SK-N-SH (cell line): Measurements from ENCODE around the gene LEFTY1. TPM values are rescaled to one million over a fixed set of nuclear protein-coding genes. Genes with fewer than 3 reads are reported as not detected.

ENCODE experiments used
- CTCF ChIA-PET: fragments of 300-600, 350-600 bp; formaldehyde crosslinking; extraction: SDS; loops from one replicate; lab custom pipeline; 2021; lab: Yijun Ruan, JAX
- POLR2A ChIA-PET: fragments of 350-600 bp; sonication (Branson Sonifier 250); formaldehyde crosslinking; extraction: SDS; loops from one replicate; lab custom pipeline; 2020; ENCODE audit warnings: antibody characterized with exemption, inconsistent platforms; lab: Yijun Ruan, JAX
- DNase-seq: peaks from one replicate; pipeline ENCODE4 v3.0.0; 2012
- H2AFZ ChIP-seq: fragments of 200-600 bp; sonication (generic); 2 replicates; pipeline ENCODE4 v1.8.1; 2016; ENCODE audit warnings: antibody characterized with exemption, mild to moderate bottlenecking, low read depth
- H3F3A ChIP-seq: fragments of 200-600 bp; sonication (generic); replicated peaks from 2 replicates; pipeline ENCODE3; 2016; ENCODE audit warnings: antibody characterized with exemption, mild to moderate bottlenecking; ENCODE audit not compliant: insufficient read depth
- H3K27ac ChIP-seq, 2 experiments: fragments of 200-500 bp in 1 of 2; fragments of 200-600 bp in 1 of 2; sonication (Bioruptor generic) in 1 of 2; sonication (generic), shearing (Covaris generic) in 1 of 2; 2 replicates each; pipeline versions ENCODE4 v1.5.1 to v1.6.1; 2014 to 2016; ENCODE audit warnings: low read depth in 2 of 2, inconsistent platforms in 1 of 2, low read length in 1 of 2, mild to moderate bottlenecking in 1 of 2, mixed read lengths in 1 of 2
- H3K27me3 ChIP-seq: fragments of 200-600 bp; sonication (generic), shearing (Covaris generic); 2 replicates; pipeline ENCODE4 v1.6.1; 2016; ENCODE audit warnings: mixed run types; ENCODE audit not compliant: insufficient read depth
- H3K36me3 ChIP-seq, 2 experiments: fragments of 200-500 bp in 1 of 2; fragments of 200-600 bp in 1 of 2; sonication (Bioruptor generic) in 1 of 2; sonication (generic) in 1 of 2; replicated peaks in 1 of 2; 2 replicates each; pipeline versions ENCODE3 to v1.5.1; 2014 to 2016; ENCODE audit warnings: low read length in 1 of 2, mild to moderate bottlenecking in 1 of 2; ENCODE audit not compliant: insufficient read depth in 2 of 2, control insufficient read depth in 1 of 2
- H3K4me1 ChIP-seq, 2 experiments: fragments of 200-500 bp in 1 of 2; fragments of 200-600 bp in 1 of 2; sonication (Bioruptor generic) in 1 of 2; sonication (generic), shearing (Covaris generic) in 1 of 2; 2 replicates each; pipeline versions ENCODE4 v1.5.1 to v1.6.1; 2014 to 2016; ENCODE audit warnings: low read depth in 1 of 2, low read length in 1 of 2, mixed run types in 1 of 2; ENCODE audit not compliant: insufficient read depth in 2 of 2, control insufficient read depth in 1 of 2
- H3K4me2 ChIP-seq: fragments of 200-600 bp; sonication (generic), shearing (Covaris generic); 2 replicates; pipeline ENCODE4 v1.6.1; 2017; ENCODE audit warnings: mixed run types
- H3K4me3 ChIP-seq, 2 experiments: fragments of 200-500 bp in 1 of 2; fragments of 200-600 bp in 1 of 2; sonication (Bioruptor generic) in 1 of 2; sonication (generic), shearing (Covaris generic) in 1 of 2; 2 replicates each; pipeline versions ENCODE4 v1.5.1 to v1.8.1; 2014 to 2016; ENCODE audit warnings: low read depth in 2 of 2, inconsistent platforms in 1 of 2, low read length in 1 of 2, mild to moderate bottlenecking in 1 of 2, mixed read lengths in 1 of 2, moderate library complexity in 1 of 2
- H3K79me2 ChIP-seq: fragments of 200-600 bp; sonication (generic); 2 replicates; pipeline ENCODE4 v1.8.1; 2017; ENCODE audit warnings: mild to moderate bottlenecking; ENCODE audit not compliant: insufficient read depth
- H3K9ac ChIP-seq: fragments of 200-600 bp; sonication (generic); 2 replicates; pipeline ENCODE4 v1.6.1; 2017; ENCODE audit warnings: mixed run types
- H3K9me2 ChIP-seq: fragments of 200-600 bp; sonication (generic); 2 replicates; pipeline ENCODE4 v1.6.1; 2017; ENCODE audit warnings: mixed run types
- H3K9me3 ChIP-seq: fragments of 200-600 bp; sonication (generic); 2 replicates; pipeline ENCODE4 v1.6.1; 2017; ENCODE audit warnings: mixed run types, mild to moderate bottlenecking, moderate library complexity
- H4K20me1 ChIP-seq: fragments of 200-600 bp; sonication (generic); 2 replicates; pipeline ENCODE4 v1.6.1; 2017; ENCODE audit warnings: mild to moderate bottlenecking, mixed run types; ENCODE audit not compliant: insufficient read depth
- CHD2 ChIP-seq: fragments of 150-350 bp; IDR thresholded peaks from 2 replicates; pipeline ENCODE4 v1.6.1; 2018; ENCODE audit warnings: low read length; ENCODE audit not compliant: partially characterized antibody
- ELF1 ChIP-seq: IDR thresholded peaks from 2 replicates; pipeline ENCODE4 v1.4.0; 2012
- FOXJ3 ChIP-seq: sonication (generic); formaldehyde crosslinking; IDR thresholded peaks from 2 replicates; pipeline ENCODE4 v1.5.1; 2020; ENCODE audit warnings: mild to moderate bottlenecking, missing genetic modification reagents
- FOXM1 ChIP-seq: IDR thresholded peaks from 2 replicates; pipeline ENCODE4 v1.4.0; 2012; ENCODE audit warnings: low read depth, mild to moderate bottlenecking
- GABPA ChIP-seq: IDR thresholded peaks from 2 replicates; pipeline ENCODE4 v1.4.0; 2012; ENCODE audit warnings: low read depth, mild to moderate bottlenecking
- GATA2 ChIP-seq: sonication (generic); formaldehyde crosslinking; IDR thresholded peaks from 2 replicates; pipeline ENCODE4 v1.5.0; 2020; ENCODE audit warnings: mild to moderate bottlenecking, missing genetic modification reagents
- IRF3 ChIP-seq: fragments of 150-350 bp; IDR thresholded peaks from 2 replicates; pipeline ENCODE4 v1.6.1; 2016; ENCODE audit warnings: mild to moderate bottlenecking, low read depth, low read length
- MXI1 ChIP-seq: IDR thresholded peaks from 2 replicates; pipeline ENCODE4 v1.6.1; 2012; ENCODE audit warnings: mild to moderate bottlenecking, low read depth, low read length, improper control_type of control experiment
- POLR2AphosphoS5 ChIP-seq: IDR thresholded peaks from 2 replicates; pipeline ENCODE4 v1.6.1; 2012; ENCODE audit warnings: low read depth, low read length
- RAD21 ChIP-seq: IDR thresholded peaks from 2 replicates; pipeline ENCODE4 v1.6.1; 2012; ENCODE audit warnings: mild to moderate bottlenecking, low read length
- REST ChIP-seq: IDR thresholded peaks from 2 replicates; pipeline ENCODE4 v1.6.1; 2012; ENCODE audit warnings: mild to moderate bottlenecking, low read depth, low read length, moderate library complexity
- RFX5 ChIP-seq: IDR thresholded peaks from 2 replicates; pipeline ENCODE4 v1.6.1; 2012; ENCODE audit warnings: mild to moderate bottlenecking, improper control_type of control experiment, low read length
- RXRA ChIP-seq: IDR thresholded peaks from 2 replicates; pipeline ENCODE4 v1.4.0; 2012; ENCODE audit warnings: low read depth, mild to moderate bottlenecking, borderline replicate concordance
- TAF1 ChIP-seq: IDR thresholded peaks from 2 replicates; pipeline ENCODE4 v1.6.1; 2012; ENCODE audit warnings: low read depth, mild to moderate bottlenecking, low read length, moderate library complexity, borderline replicate concordance
- TCF12 ChIP-seq: IDR thresholded peaks from 2 replicates; pipeline ENCODE4 v1.4.0; 2012
- YY1 ChIP-seq: IDR thresholded peaks from 2 replicates; pipeline ENCODE4 v1.4.0; 2012; ENCODE audit warnings: low read depth, mild to moderate bottlenecking
- ZBTB33 ChIP-seq: IDR thresholded peaks from 2 replicates; pipeline ENCODE4 v1.4.0; 2012; ENCODE audit warnings: low read depth, borderline replicate concordance
- WGBS: methylation state at CpG from one replicate; pipeline ENCODE4 v1.1.6; 2017; ENCODE audit warnings: low lambda C conversion rate; 5-methylcytosine and 5-hydroxymethylcytosine counted together
- polyA plus RNA-seq, 3 experiments: library from polyadenylated mRNA; depleted of rRNA; stranded (reverse); fragments of >200 nt; gene quantifications; 2 replicates each; pipeline ENCODE4 v1.2.3, GENCODE V29; 2012
- TF ChIP-seq, protein P1 (sequence below): fragments of 150-350 bp; IDR thresholded peaks from 2 replicates; pipeline ENCODE4 v1.6.1; 2017; ENCODE audit warnings: antibody characterized with exemption, low read length, low read depth, borderline replicate concordance

LEFTY1 gene
- polyA plus RNA-seq, 1 of the 3 experiments (the other 2 are of a cell fraction): 0.07 TPM

- TF ChIP-seq RFX5 (no peak), RXRA (no peak), FOXM1 (no peak), CHD2 (no peak), REST (no peak), ELF1 (no peak), RAD21 (no peak), POLR2AphosphoS5 (no peak), GATA2 (CRISPR knock-in tag) (no peak)
Observed at GRCh38 chr1:225845097-225845496, 43.8 kb downstream of the LEFTY1 start (continued).

- ChIA-PET POLR2A (no interaction called here), CTCF (interaction anchor here (0.9 to 2.3 kb wide), 5 partner anchors 66 to 372 kb away, joined by 3 to 22 read pairs (median 4); partner anchors contain the start of gene SRP9)
- Histone ChIP-seq H4K20me1 (no peaks in the 10 kb centered on the region), H2AFZ (no peak overlapping the region), H3F3A (no peaks in the 10 kb centered on the region), H3K27ac (no peak overlapping the region), H3K9me3 (no peaks in the 10 kb centered on the region), H3K4me3 (no peak overlapping the region), H3K9me2 (no peaks in the 10 kb centered on the region), H3K9ac (no peak overlapping the region), H3K4me2 (no peak overlapping the region), H3K79me2 (no peaks in the 10 kb centered on the region), H3K27me3 (no peaks in the 10 kb centered on the region), H3K36me3 (peaks cover 6 to 30% of the 10 kb centered on the region in 2 experiments), H3K4me1 (peaks cover 0 to 7% of the 10 kb centered on the region in 2 experiments; a peak in 1 of 4 replicates)
- 95% methylated on average over 12 of the region's 18 CpGs for WGBS
- DNase-seq: no peak
- TF ChIP-seq FOXJ3 (CRISPR knock-in tag): no peak
- TF ChIP-seq, protein P1, sequence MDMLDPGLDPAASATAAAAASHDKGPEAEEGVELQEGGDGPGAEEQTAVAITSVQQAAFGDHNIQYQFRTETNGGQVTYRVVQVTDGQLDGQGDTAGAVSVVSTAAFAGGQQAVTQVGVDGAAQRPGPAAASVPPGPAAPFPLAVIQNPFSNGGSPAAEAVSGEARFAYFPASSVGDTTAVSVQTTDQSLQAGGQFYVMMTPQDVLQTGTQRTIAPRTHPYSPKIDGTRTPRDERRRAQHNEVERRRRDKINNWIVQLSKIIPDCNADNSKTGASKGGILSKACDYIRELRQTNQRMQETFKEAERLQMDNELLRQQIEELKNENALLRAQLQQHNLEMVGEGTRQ: no peak
- no peak for TF ChIP-seq CHD2
- TF ChIP-seq MXI1: no peak
- no peak for TF ChIP-seq IRF3
- TF ChIP-seq RXRA: no peak
- TF ChIP-seq TAF1: no peak
- no peak for TF ChIP-seq FOXM1
- no peak for TF ChIP-seq REST
- TF ChIP-seq ZBTB33: no peak
- no peak for TF ChIP-seq YY1
- TF ChIP-seq TCF12: no peak
- TF ChIP-seq GABPA: no peak
Observed at GRCh38 chr1:225844236-225845061, 44.5 kb downstream of the LEFTY1 start.
